Adipose tissue (tissue), 3 donors: ENCODE results near the gene ABHD15. TPM values are rescaled to one million over a fixed set of nuclear protein-coding genes. Genes with fewer than 3 reads are reported as not detected.

Experiments
- H3K27ac ChIP-seq: one replicate; pipeline ENCODE4 v1.5.1; 2013; ENCODE audit warnings: low read depth, low read length
- WGBS, 3 donors: extraction: QIAGEN DNeasy Blood & Tissue Kit; methylation state at CpG; one replicate each; pipeline ENCODE4 v1.1.7; 2013; 5-methylcytosine and 5-hydroxymethylcytosine counted together
- polyA plus RNA-seq, 3 donors: library from polyadenylated mRNA; stranded (reverse); fragments of 200-250 nt; gene quantifications; one replicate each; pipeline ENCODE4 v1.2.3, GENCODE V29; 2013
- donor health status: healthy with polysubstance abuse.
- donor health status: Bipolar disorder and iron deficiency.
- donor health status: healthy.

ABHD15 gene
- polyA plus RNA-seq, 3 donors = 8.3 to 38.0 (median 8.3) TPM

- H3K27ac ChIP-seq = no peak overlapping the region
- 71 to 80% (median 72%) methylated on average over 12 of the region's 12 CpGs for WGBS, 3 donors
These were observed 29.3 kb upstream of the ABHD15 start for GRCh38 chr17:29595943-29596774.

- no peak overlapping the region for H3K27ac ChIP-seq
- WGBS, 3 donors = 71 to 77% (median 71%) methylated on average over 7 of the region's 7 CpGs
These were observed 28.5 kb upstream of the ABHD15 start for GRCh38 chr17:29595107-29595942.

DNA sequence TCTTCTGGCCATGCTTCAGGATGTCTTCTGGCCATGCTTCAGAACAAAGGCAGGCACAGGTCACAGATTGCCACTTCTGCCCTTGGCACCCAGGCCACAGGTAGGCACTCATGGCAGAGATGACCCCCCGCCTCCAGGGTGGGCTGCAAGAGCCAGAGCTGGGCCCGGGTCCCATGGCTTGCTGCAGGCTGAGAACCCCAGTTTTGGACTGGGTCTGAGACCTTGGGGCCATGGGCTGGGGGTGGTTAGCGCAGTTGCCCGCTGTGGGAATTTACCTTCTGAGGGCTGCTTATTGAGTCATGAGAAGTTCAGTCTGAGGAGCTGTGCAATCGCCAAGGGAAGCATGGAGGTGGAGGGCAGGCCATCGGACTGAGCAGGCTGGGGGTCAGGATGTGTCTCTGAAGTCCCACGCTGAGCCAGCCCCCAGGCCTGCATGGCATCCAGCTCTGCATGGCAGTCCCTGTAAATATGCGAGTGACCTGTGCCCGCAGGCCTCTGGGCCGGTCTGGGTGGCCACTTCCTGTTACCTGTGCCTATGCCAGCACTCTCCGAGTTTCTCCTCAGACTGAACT is 27.8 kb upstream of the ABHD15 start:
- no peak overlapping the region for H3K27ac ChIP-seq
- 85 to 87% (median 86%) methylated on average over 11 of the region's 11 CpGs for WGBS, 3 donors

DNA sequence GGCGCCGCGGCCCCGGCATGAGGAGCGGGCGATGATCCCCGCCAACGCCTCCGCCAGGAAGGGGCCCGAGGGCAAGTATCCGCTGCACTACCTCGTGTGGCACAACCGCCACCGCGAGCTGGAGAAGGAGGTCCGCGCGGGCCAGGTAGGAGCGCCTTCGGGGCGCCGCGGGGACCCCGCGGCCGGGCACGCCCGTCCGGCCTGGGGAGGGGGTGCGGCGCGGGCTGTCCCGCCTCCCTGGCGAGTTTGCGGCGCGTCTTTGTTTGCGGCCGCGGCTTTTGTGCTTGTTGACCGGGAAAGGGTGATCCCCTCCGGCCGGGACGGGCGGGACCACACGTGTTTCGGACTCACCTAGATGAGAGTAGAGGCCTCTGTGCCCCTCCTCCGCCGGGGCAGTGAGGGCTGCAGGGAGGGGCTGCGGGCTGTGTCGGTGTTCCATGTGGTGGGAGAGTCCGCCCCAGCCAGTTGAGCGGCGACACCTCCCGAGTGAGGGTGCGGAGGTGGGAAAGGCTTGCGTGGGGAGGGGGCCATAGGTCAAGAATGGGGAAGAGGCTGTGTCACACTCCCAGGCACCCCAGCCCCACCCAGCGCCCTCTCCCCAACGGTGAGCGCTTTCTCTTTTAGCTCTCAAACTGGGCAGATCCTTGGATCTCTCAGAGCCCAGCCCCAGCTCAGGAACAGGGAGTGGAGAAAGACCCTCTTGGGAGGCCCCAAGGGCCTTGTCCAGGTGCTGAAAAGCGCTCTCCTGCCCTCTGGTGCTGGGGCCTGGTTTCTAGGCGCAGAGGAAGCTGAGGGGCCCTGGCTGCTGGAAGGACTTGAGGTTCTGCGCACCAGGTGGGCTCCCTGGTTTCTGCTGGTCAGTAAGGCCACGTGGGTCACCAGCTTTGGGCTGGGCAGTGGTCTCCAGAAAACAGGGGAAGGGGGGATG is 27.0 kb upstream of the ABHD15 start:
- 6 to 8% (median 7%) methylated on average over 44 to 64 of the region's 64 CpGs for WGBS, 3 donors
- H3K27ac ChIP-seq = no peak overlapping the region

DNA sequence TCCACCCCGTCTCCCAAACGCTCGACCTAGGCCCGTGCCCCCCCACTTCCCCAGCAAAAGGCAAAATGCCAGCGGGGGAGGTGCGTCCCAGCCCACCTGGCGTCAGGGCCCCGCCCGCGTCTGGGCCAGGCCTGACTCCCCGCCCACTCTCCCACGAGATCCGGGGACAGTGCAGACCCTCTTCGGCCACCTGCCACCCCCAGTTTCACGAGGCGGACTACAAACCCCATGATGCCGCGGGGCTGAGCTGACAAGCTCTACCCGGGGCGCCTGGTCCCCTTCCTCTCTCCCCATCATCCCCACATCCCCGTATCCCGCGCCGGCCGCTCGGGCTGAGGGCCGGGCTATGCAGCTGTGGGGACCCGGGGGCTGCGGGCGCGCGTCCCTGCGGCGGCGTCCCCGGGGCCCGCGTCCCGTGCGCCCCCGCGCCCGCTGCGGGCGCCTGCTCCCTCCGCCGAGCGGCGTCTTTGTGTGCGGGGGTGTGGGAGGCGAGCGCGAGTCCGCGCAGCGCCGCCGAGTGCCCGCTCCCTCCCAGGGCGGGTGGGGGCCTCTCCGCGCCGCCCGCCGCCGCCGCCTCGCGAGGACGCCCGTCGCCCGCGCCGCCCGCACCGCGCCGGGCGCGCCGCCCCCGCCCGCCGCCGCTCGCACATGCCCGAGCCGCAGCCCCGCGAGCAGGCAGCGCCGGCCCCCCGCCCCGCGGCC is 26.2 kb upstream of the ABHD15 start, which contains the start of gene ANKRD13B:
ANKRD13B (plus strand) TSS at position 283 of the 702 bp plus-strand sequence. CDS start 490 bp downstream, outside the sequence.
- 0 to 2% (median 0%) methylated on average over 41 to 93 of the region's 96 CpGs for WGBS, 3 donors
- H3K27ac ChIP-seq = no peak within 1 kb of the TSS

GRCh38 chr17:29591737-29592608 is 25.1 kb upstream of the ABHD15 start:
- 8 to 12% (median 9%) methylated on average over 22 to 25 of the region's 25 CpGs for WGBS, 3 donors

DNA sequence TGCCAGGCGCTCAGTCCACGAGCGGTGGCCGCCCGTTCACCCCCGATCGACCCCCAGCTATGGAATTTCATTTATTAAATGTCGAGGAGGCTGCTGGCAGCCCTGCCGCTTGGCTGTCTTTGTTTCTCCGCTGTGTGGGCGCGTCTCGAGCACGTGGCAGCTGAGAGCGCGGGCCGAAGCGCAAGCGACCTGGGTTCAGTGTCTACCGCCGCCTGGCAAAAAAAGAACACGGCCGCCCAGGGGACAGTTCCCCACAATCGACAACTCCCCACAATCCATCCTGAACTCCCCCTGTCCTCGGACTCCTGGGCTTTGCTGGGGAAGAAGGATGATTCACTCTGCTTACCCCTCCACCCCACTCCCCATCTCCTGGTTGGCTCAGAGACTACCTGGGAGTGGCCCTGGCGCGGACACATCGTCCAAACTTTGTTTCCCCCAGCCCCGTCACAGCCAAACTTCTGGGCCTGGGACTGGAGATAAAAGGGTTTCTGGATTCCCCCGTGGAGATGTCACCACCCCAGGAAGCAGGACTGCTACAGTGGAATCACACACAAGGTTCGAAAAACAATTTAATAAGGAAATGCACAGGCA is 24.4 kb upstream of the ABHD15 start:
- no peak overlapping the region for H3K27ac ChIP-seq
- WGBS, 3 donors = 3 to 25% (median 4%) methylated on average over 31 of the region's 31 CpGs

More at GRCh38 chr17:29591737-29592608, 25.1 kb upstream of the ABHD15 start:
- H3K27ac ChIP-seq = no peak overlapping the region

DNA sequence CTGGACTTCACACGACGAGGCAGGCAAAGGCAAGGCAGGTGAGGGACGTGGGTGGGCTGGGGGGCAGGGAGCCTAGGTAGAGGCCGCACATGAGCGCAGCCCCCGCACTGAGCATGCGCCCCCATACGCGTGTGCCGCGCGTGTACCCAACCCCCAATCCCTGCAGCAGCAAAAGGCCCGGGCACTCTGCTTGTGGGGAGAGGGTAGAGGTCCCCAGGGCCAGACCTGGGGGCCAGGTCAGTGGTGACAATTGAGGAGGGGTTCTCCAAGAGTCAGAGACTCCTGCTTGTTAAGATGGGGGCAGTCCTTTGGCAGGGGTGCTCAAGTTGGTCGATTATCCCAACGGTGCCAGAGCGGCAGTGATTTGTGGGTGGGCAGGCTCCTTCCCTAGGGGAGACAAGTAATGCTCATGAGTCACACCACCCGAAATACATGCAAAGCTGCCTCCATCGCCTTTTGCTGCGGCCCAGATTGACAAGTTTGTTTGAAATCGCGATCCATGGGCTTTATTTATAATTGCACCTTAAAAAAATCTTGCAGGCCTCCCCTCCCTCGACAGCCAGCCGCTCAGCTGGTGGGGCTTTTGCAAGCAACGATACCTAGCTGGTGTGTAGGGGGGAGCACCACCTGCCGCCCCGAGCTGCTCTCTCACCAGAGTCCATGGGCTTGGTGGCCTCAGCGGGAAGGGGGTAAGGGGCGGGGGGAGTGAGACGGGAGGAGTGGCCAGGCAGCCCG is 23.7 kb upstream of the ABHD15 start:
- H3K27ac ChIP-seq = no peak overlapping the region
- 24 to 41% (median 31%) methylated on average over 29 to 30 of the region's 30 CpGs for WGBS, 3 donors

GRCh38 chr17:29589524-29590410 is 22.9 kb upstream of the ABHD15 start, which contains the start of gene GIT1:
Gene GIT1, minus strand, starts transcription at chr17:29589648. Its CDS starts 270 bp downstream, at chr17:29589378.
- H3K27ac ChIP-seq = no peak within 1 kb of the TSS
- WGBS, 3 donors = 3 to 8% (median 6%) methylated on average over 40 to 66 of the region's 70 CpGs

GRCh38 chr17:29588562-29589411 is 21.9 kb upstream of the ABHD15 start:
- WGBS, 3 donors = 1% methylated on average over 46 to 72 of the region's 72 CpGs
- no peak overlapping the region for H3K27ac ChIP-seq

DNA sequence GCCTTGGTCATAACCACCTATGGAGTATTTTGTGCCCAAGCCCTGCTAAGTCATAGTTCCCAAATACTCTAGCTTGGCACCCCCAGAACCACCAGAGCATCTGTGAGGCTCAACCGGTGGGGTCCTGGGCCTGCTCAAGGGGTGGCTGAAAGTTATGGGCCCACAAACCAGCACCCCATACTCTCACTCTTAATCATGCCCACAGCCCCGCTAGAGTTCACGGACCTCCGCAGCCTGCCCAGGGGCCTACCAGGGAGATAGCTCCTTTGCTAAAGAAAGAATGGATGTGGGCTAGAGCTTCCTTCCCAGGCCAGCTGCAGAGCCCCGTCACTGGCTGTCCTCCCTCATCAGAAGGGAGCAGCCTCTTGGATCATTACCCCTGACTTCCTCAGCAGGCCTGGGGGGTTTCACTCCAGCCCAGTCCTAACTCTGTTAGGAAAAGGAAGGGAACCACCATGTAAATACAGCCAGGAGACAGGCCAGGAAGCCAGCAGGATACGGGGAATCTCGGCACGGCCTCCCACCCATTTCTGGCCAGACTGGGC is 21.3 kb upstream of the ABHD15 start:
- no peak overlapping the region for H3K27ac ChIP-seq
- 18 to 34% (median 25%) methylated on average over 8 of the region's 8 CpGs for WGBS, 3 donors

GRCh38 chr17:29587591-29587990 is 20.8 kb upstream of the ABHD15 start:
- no peak overlapping the region for H3K27ac ChIP-seq
- WGBS, 3 donors = 77 to 87% (median 78%) methylated on average over 6 of the region's 6 CpGs

- H3K27ac ChIP-seq = no peak overlapping the region
- WGBS, 3 donors = 56 to 73% (median 63%) methylated on average over 9 of the region's 9 CpGs
These were observed 20.0 kb upstream of the ABHD15 start for GRCh38 chr17:29586676-29587469.
